Progenitor cell of endocrine pancreas (in vitro differentiated cells): ENCODE results near the gene BEND7. TPM values are rescaled to one million over a fixed set of nuclear protein-coding genes. Genes with fewer than 3 reads are reported as not detected.

ENCODE experiments used
- DNase-seq: peaks from one replicate; pipeline ENCODE4 v3.0.0; 2021; ENCODE audit warnings: low spot score; ENCODE audit not compliant: unreplicated experiment
- H3K27ac Mint-ChIP-seq: 2 replicates; pipeline ENCODE4 v1.8.0; 2021; ENCODE audit warnings: mild to moderate bottlenecking, moderate library complexity, mixed read lengths
- H3K27me3 Mint-ChIP-seq: 2 replicates; pipeline ENCODE4 v1.8.0; 2021; ENCODE audit warnings: mixed read lengths
- H3K36me3 Mint-ChIP-seq: 2 replicates; pipeline ENCODE4 v1.8.0; 2022; ENCODE audit warnings: mixed read lengths; ENCODE audit not compliant: insufficient read depth
- H3K4me1 Mint-ChIP-seq: 2 replicates; pipeline ENCODE4 v1.8.0; 2021; ENCODE audit warnings: low read depth, mixed read lengths
- H3K4me3 Mint-ChIP-seq: 2 replicates; pipeline ENCODE4 v1.8.0; 2021; ENCODE audit warnings: low read depth, mild to moderate bottlenecking, moderate library complexity, mixed read lengths
- H3K9me3 Mint-ChIP-seq: 2 replicates; pipeline ENCODE4 v1.8.0; 2021; ENCODE audit warnings: low read depth, mixed read lengths
- long read RNA-seq: library from polyadenylated mRNA; unstranded; transcript quantifications from one replicate; pipeline ENCODE4 v2.0.0, GENCODE V29; 2020
- total RNA-seq: library from RNA; stranded (reverse); gene quantifications from 2 replicates; pipeline ENCODE4 v1.2.1, GENCODE V29; 2021
- TF ChIP-seq, protein P1 (sequence below): fragments of 200-600 bp; sonication (generic); IDR thresholded peaks from one replicate; pipeline ENCODE4 v1.5.0; 2021; ENCODE audit warnings: antibody characterized with exemption, mild to moderate bottlenecking; ENCODE audit not compliant: unreplicated experiment

Gene BEND7, protein sequence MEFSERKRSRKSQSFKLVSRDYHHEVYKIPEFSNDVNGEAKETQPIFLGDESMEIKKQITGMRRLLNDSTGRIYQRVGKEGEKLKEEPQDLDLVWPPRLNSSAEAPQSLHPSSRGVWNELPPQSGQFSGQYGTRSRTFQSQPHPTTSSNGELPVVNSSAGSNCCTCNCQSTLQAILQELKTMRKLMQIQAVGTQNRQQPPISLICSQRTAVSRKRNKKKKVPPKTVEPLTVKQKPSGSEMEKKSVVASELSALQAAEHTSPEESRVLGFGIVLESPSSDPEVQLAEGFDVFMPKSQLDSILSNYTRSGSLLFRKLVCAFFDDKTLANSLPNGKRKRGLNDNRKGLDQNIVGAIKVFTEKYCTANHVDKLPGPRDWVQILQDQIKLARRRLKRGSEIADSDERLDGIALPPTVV
- total RNA-seq, result 43.2 and 47.8 TPM in 2 replicates
- long read RNA-seq, partial matches to known transcripts, result 0 of 14 reads
- long read RNA-seq, other reads (novel, unspliced or antisense), result 14 of 14 reads

DNA sequence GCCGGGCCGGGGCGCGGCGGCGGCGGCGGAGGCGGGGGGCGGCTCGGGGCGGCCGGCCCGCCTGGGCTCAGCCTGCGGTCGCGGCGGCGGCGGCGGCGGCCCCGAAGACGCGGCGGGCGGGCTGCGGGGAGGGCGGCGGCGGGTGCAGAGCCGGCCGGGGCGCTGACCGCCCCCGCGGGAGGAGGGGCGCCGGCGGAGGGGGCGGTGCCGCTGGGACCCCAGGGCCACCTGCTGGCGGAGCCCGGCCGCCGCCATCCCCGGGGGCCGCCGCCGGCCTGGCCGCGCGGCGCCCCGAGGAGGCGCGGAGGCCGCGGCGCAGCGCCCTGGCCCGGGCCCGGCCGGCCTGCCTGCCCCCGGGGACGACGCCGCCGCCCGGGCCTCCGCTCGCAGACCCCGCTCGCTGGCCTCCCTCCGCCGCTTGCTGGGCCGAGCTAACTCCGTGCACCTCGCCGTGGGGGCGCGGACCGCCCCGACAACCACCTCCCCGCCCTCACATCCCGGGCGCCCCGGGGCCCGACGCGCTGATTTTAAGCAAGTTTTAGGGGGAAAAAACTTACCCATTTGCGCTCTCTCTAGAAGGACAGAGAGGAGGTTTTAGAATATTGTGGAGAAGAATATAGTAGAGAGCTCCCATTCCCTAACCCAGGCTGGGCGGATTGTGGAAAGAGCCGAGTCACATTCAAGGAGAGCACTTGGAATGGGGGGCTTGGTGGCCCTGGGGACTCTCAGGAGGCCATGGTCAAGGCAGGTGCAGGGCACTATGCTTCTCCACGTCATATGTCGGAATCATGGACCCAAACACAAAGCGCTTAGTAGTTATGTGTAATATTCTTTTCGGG lies at the start of gene BEND7:
Gene BEND7, minus strand, starts transcription at position 140 of the 839 bp plus-strand sequence. CDS start 481 bp downstream, outside the sequence.
- DNase-seq, result peak; percentile 45
- Mint-ChIP-seq H3K9me3 (no peaks in the 10 kb centered on the region), H3K27me3 (peaks cover 22% of the 10 kb centered on the region), H3K4me3 (peak within 1 kb of the TSS; percentile 80), H3K36me3 (peaks cover 6% of the 10 kb centered on the region), H3K27ac (peak within 1 kb of the TSS; percentile 91), H3K4me1 (peaks cover 22% of the 10 kb centered on the region)
- TF ChIP-seq, protein P1, sequence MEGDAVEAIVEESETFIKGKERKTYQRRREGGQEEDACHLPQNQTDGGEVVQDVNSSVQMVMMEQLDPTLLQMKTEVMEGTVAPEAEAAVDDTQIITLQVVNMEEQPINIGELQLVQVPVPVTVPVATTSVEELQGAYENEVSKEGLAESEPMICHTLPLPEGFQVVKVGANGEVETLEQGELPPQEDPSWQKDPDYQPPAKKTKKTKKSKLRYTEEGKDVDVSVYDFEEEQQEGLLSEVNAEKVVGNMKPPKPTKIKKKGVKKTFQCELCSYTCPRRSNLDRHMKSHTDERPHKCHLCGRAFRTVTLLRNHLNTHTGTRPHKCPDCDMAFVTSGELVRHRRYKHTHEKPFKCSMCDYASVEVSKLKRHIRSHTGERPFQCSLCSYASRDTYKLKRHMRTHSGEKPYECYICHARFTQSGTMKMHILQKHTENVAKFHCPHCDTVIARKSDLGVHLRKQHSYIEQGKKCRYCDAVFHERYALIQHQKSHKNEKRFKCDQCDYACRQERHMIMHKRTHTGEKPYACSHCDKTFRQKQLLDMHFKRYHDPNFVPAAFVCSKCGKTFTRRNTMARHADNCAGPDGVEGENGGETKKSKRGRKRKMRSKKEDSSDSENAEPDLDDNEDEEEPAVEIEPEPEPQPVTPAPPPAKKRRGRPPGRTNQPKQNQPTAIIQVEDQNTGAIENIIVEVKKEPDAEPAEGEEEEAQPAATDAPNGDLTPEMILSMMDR, result no peak

GRCh38 chr10:13573960-13574359 lies 45.1 kb upstream of the BEND7 start:
- H3K36me3 Mint-ChIP-seq, result no peaks in the 10 kb centered on the region
- TF ChIP-seq, protein P1, result no peak
- no peak for DNase-seq
- H3K9me3 Mint-ChIP-seq, result no peaks in the 10 kb centered on the region
- H3K27me3 Mint-ChIP-seq, result peaks cover 25% of the 10 kb centered on the region
- peaks cover 2% of the 10 kb centered on the region for H3K4me1 Mint-ChIP-seq
- H3K27ac Mint-ChIP-seq, result no peak overlapping the region
- H3K4me3 Mint-ChIP-seq, result no peak overlapping the region

DNA sequence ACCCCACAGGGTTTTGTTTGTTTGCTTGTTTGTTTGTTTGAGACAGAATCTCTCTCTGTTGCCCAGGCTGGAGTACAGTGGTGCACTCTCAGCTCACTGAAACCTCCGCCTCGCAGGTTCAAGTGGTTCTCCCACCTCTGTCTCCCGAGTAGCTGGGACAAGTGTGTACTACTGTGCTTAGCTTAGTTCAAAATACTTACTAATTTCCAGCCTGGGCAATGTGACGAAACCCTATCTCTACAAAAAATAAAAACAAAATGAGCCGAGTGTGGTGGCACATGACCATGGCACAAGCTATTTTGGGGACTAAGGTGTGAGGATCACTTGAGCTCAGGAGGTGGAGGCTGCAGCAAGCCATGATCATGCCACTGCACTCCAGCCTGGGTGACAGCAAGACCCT lies 42.7 kb upstream of the BEND7 start:
- H3K9me3 Mint-ChIP-seq, result no peaks in the 10 kb centered on the region
- H3K27ac Mint-ChIP-seq, result no peak overlapping the region
- H3K4me3 Mint-ChIP-seq, result no peak overlapping the region
- H3K4me1 Mint-ChIP-seq, result no peaks in the 10 kb centered on the region
- no peaks in the 10 kb centered on the region for H3K36me3 Mint-ChIP-seq
- peaks cover 21% of the 10 kb centered on the region for H3K27me3 Mint-ChIP-seq
- DNase-seq, result no peak
- TF ChIP-seq, protein P1, result no peak

GRCh38 chr10:13567030-13567429 lies 38.2 kb upstream of the BEND7 start:
- Mint-ChIP-seq H3K9me3 (peaks cover 12% of the 10 kb centered on the region), H3K4me1 (no peaks in the 10 kb centered on the region), H3K36me3 (no peaks in the 10 kb centered on the region), H3K27me3 (peaks cover 7% of the 10 kb centered on the region), H3K27ac (no peak overlapping the region), H3K4me3 (no peak overlapping the region)
- DNase-seq, result no peak
- TF ChIP-seq, protein P1, result no peak

GRCh38 chr10:13564576-13564975 lies 35.8 kb upstream of the BEND7 start:
- no peak for DNase-seq
- H3K27me3 Mint-ChIP-seq, result peaks cover 7% of the 10 kb centered on the region
- TF ChIP-seq, protein P1, result no peak
- no peaks in the 10 kb centered on the region for H3K4me1 Mint-ChIP-seq
- H3K36me3 Mint-ChIP-seq, result no peaks in the 10 kb centered on the region
- H3K4me3 Mint-ChIP-seq, result no peak overlapping the region
- H3K27ac Mint-ChIP-seq, result no peak overlapping the region
- peaks cover 12% of the 10 kb centered on the region for H3K9me3 Mint-ChIP-seq
